ENCODE measurements around the gene REV1.
"Not testable (repeated sequence)": the region's sequence is repeated elsewhere in the genome, so short reads cannot be mapped to it uniquely, and the experiment has no call there.

The REV1 gene

DNA sequence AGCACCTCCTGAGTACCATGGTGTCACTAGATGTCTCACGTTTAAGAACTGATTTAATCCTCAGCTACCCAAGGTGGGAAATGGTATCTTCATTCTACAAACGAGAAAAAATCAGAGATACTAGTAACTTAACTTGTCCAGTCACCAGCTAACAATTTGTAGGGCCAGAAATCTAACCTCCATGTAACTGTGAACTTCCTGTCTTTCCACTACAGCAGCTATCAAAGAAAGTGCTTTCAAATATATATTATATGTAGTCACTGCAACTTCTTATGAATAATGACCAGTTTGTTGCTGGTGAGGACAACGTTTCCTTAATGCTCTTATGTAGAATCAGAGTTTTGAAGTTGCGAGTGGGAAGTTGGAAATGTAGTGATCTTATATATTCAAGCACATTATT lies 1.9 kb downstream of the REV1 start:
- no peak for DNase-seq (ENCODE audit: low read depth, low spot score)

DNA sequence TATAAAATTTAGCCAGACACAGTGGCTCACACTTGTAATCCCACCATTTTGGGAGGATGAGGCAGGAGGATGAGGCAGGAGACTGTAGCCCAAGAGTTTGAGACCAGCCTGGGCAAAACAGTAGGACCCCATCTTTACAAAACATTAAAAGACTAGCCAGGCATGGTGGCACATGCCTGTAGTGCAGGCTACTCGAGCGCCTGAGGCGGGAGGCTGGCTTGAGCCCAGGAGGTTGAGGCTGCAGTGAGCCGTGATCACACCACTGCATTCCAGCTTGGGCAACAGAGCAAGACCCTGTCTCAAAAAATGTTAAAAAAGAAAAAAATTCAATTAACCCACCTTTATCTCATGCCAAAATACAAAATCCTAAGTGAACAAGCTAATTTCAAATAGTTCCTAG lies 4.0 kb downstream of the REV1 start:
- no peak for DNase-seq (ENCODE audit: low read depth, low spot score)

DNA sequence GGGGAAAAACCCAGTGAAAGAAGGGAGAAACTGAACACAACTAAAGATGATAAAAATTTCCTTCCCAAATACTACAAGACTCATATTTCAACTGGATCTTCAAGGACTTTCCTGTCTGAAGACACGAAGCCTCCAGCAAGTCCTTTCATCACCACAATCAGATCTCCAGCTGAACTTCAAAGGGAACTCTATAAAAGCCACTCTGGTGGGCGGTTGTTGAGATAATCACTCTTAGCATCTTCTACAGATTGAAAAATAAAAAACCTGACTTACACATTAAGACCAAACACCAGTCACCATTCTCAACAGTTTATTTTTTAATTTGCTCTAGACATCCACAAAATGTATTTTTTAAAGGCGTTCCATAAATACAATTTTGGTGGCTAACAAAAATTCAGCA lies 4.4 kb downstream of the REV1 start:
- no peak for DNase-seq (ENCODE audit: low read depth, low spot score)

DNA sequence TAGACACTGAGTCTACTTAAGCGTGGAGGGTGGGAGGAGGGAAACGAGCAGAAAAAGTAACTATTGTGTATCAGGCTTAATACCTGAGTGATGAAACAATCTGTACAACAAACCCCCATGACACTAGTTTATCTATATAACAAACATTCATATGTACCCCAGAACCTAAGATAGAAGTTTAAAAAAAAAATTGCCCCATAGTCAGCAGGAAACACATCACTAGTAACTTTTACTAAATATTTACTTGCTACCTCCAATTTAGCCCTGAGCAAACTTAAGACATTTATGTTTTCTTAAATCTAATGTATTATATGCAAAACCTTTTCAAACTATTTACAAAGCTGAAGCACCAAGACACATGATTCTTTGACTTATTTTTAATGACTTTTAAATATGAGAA lies 5.6 kb downstream of the REV1 start:
- DNase-seq (ENCODE audit: low read depth, low spot score): no peak

DNA sequence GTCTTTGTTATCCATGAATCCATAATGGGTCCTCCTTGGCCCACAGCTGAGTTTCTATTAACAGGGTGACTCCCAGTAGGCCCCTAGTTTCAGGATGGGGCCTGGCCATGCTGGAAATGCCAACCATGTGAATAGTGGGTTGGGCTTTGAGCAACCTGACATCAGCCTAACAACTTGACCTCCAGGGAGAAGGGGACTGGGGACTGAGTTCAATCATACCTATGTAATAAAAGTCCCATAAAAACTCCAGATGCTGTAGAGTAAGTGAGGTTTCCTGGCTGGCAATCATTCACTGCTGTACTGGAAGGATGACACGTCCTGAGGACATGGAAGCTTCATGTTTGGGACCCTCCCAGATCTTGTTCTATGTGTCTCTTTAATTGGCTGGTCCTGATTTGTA lies 7.9 kb downstream of the REV1 start:
- no peak for DNase-seq (ENCODE audit: low read depth, low spot score)

DNA sequence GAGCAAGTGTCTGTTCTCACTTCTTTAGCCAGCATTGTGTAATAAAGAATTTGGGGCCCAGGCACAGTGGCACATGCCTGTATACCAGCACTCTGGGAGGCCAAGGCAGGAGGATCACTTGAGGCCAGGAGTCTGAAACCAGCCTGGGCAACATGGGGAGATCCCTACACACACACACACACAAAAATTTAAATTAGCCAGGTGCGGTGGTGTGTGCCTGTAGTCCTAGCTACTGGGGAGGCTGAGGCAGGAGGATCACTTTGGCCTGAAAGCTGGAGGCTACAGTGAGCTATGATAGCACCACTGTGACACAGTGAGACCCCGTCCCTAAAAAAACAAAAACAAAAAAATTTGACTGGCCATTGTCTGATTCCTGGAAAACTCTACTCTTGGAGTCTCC lies 8.3 kb downstream of the REV1 start:
- no peak for DNase-seq (ENCODE audit: low read depth, low spot score)

DNA sequence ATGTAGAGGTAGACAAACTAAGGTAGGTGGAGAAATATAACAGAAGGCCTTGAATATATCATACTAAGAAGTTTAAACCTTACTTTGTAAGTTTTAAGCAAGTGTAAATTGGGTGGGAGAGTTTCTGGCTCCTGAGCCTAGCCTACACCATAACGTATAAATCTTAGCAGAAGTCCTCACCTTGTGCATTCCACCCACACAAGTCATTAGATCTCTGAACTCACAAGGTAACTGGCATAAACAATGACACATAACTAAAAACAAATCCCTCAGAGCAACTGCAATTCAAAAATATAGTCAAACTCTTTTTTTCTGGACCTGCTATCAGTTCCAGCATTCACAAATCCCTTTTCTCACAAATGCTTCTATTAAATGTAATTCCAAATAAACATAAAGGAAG lies 9.4 kb downstream of the REV1 start:
- no peak for DNase-seq (ENCODE audit: low read depth, low spot score)

DNA sequence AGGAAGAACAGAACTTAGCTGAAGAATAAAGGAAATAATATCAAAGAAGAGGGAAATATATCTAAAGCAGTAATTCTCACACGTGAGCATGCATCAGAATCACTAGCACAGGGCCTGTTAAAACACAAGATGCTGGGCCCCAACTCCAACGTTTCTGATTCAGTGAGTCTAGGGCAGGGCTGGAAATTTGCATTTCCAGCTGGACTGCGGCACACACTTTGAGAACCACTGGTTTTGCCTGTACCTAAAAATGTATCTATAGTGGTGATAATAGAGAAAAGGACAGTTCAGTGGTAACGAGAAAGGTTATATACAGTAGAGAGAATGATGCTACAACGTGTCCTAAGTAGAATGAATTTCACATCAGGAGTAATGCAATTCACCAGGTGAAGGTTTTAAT lies 11.2 kb downstream of the REV1 start:
- DNase-seq (ENCODE audit: low read depth, low spot score): no peak

DNA sequence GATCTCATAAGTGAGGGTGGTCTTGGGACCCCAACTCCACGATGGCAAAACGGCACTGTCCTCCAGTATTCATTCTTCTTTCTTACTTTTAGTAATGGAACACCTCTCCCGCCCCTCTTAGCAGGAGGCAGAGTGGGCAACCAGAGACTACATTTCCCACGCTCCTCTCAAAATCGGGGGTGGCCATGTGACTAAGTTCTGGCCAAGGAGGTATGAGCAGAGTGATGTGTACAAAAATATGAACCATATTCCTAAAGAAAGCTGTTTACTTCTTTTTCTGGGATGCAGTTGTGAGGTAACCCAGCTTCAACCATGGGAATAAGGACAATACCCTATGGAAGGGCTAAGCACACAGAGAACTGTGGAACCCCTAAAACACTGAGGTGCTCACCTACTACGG lies 12.8 kb downstream of the REV1 start:
- no peak for DNase-seq (ENCODE audit: low read depth, low spot score)

DNA sequence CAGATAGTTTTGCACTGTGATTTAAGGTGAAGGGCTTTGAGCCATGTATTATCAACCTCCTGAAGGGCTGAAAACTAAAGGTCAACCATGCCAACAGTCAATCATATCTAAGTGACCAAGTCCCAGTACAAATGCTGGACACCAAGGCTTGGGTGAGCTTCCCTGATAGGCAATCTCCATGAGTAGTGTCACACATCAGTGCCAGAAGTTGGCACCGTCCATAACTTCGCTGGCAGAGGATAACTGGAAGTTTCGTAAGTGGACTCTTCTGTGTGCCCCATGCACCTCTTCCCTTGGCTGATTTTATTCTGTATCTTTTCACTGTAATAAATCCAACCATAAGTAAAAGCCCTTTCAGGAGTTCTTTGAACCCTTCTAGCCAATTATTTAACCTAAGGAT lies 13.2 kb downstream of the REV1 start:
- DNase-seq (ENCODE audit: low read depth, low spot score): no peak

DNA sequence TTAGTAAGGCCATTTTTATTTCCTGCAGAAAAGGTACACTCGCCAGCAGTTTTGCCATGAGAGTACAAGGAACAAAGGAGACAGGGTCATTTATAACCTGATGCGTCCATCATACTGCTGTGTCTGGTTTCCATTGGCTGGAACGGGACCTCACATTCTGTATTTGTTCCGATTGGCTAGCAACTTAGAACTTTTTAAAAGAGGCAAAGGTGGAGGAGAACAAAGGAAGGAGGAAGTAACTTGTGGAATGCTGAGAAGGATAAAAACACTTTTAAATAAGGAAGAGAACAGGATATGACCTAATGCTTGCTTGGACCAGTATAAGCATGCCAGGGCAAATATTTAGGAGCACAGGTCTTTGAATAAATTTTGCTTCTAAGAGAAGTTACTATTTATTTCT lies 14.7 kb downstream of the REV1 start:
- not testable (repeated sequence) for DNase-seq (ENCODE audit: low read depth, low spot score)

DNA sequence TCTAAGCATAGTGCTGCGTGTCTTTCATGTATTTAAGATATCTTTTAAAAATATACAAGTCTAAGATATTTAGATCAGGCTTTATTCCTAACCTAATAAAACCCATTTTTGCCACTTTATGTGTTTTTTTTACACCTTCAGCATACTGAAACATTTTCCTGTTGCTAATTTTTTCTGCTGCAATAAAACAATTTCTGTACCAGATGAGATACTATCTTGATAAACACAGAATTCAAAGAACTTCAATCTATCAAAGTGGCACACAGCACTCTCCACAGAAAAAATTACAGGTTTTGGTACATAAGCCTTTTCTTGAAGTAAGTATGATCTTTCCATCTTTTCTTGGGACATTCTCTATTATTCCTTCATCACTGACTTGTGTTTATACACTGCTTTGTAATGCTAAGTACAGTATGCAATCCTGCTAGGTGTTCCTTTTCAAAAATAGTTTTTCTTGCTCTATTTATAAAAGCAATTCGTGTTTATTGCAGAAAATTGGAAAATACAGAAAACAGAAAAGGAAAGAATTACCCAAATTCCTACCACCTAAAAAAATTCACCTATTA lies 16.2 kb downstream of the REV1 start:
- no peak for DNase-seq (ENCODE audit: low read depth, low spot score)

DNA sequence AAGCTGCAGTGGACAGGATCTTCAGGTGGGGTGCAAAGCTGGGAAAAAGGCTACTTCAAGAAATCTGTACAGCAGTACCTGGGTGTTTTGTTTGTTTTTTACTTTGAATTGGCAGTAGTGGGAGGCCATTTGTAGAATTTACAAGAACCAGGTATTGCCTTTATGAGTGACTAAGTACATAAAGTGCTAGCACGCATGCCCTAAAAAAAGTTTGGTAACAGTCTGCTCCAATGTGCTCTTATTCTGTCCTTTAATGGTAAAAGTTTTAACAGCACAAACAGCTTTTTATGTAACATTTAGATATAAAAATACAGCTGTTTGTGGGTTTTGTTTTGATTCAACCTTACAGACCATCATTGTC lies 17.2 kb downstream of the REV1 start:
- no peak for DNase-seq (ENCODE audit: low read depth, low spot score)

DNA sequence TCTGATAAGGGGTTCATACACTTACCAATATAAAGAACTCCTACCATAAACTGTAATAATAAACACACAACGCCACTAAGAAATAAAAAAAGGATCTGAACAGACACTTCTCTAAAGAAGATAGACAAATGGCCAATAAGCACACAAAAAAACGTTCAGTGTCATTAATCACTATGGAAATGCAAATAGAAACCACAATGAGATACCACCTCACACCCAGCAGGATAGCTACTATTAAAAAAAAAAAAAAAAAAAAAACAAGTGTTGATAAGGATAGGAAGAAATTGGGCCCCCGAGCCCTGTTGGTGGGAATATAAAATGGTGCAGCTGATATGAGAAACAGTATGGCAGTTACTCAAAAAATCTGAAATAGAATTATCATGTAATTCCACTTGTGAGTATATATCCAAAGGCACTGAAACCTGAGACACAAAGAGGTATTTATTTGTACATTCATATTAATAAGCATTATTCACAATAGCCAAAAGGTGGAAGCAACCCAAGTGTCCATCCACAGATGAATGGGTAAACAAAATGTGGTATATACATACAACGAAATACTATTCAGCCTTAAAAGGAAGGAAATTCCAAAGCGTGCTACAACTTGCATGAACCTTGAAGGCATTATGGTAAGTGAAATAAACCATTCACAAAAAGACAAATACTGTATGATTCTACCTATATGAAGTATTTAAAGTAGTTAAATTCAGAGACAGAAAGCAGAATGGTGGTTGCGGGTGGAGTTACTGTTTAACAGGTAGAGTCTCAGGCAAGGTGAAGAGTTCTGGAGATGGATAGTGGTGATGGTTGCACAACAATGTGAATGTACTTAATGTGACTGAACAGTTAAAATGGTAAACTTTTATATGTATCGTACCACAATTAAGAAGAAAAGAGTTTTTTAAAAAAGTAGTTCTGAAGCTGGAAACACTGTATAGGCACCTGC lies 17.9 kb downstream of the REV1 start:
- no peak for DNase-seq (ENCODE audit: low read depth, low spot score)

DNA sequence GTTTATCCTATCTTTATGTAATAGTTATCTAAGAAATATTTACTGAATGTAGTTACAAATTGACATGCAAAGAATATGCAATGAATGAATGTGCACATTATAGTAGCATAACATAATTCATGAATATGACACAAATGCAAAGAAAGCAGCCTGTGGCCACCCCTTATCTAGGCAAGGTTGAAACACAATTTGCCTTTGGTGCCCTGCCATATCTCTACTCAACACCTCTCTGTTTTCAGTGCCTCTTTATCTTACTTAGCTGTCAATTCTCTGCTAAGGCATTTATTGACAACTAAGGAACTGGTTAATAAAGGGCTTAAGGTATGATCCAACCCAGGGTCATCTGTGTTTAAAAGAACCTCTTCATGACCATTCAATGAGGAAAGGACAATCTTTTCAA lies 18.9 kb downstream of the REV1 start:
- DNase-seq (ENCODE audit: low read depth, low spot score): no peak

DNA sequence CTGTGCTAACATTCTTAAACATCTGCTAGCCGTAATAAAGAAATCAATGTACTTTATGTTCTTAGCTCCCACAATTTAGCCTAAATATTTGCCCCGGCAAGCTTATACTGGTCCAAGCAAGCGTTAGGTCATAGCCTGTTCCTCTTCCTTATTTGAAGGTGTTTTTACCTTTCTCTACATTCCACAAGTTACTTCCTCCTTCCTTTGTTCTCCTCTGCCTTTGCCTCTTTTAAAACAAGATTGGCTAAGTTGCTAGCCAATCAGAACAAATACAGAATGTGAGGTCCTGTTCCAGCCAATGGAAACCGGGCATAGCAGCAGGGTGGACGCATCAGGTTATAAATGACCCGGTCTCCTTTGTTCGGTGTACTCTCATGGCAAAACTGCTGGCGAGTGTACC lies 19.4 kb downstream of the REV1 start:
- DNase-seq (ENCODE audit: low read depth, low spot score): not testable (repeated sequence)

DNA sequence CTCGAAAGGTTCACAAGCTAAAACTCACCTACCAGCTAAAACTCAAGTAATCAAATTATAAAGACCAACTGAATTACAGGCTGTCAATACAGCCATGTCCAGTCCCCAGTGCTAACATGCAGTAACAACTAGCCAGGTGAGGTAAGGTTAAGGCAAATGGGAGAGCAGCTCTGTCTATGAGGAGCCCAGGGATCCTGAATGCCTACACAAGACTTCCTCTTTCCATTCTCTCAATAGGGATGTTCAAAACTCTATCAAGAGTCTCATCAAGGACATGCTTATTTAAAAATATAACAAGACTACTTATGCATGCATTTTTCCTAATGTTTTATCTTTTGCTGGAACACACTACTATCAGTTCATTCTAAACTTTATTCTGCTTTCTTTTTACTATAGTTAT lies 20.4 kb downstream of the REV1 start:
- no peak for DNase-seq (ENCODE audit: low read depth, low spot score)

DNA sequence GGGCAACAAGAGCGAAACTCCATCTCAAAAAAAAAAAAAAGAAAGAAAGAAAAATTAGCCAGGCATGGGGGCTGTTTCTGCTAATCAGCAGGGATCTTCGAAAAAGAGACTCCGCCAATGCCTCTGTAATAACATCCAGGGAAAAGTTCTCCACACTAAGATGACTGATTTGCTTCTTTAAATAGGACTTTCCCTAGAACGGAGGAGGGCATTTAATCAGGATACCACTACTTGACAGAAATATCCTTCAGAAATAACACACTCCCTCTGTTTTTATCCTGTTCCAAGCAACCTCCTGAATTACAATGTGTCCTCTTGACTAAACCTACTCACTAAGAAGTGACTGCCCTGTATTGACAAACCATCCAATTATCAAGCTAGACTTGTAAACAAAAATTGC lies 21.7 kb downstream of the REV1 start:
- no peak for DNase-seq (ENCODE audit: low read depth, low spot score)

DNA sequence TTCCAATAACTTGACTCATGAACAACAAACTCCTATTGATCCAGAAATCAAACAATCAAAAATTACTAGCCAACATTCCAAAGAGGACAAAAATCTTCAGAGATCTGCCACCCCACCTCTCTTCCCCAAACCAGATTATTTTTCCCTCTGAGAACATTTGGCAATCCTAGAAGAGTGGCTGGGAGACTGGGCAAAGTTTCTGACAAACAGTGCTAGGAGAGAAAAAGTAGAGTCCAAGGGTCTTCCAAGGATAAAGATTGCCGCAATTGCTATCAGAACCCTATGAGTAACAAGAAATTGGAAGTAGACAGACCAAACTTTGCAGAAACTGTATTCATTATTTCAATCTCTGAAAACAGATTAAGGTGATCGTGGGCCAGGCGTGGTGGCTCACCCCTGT lies 22.4 kb downstream of the REV1 start:
- DNase-seq (ENCODE audit: low read depth, low spot score): no peak

DNA sequence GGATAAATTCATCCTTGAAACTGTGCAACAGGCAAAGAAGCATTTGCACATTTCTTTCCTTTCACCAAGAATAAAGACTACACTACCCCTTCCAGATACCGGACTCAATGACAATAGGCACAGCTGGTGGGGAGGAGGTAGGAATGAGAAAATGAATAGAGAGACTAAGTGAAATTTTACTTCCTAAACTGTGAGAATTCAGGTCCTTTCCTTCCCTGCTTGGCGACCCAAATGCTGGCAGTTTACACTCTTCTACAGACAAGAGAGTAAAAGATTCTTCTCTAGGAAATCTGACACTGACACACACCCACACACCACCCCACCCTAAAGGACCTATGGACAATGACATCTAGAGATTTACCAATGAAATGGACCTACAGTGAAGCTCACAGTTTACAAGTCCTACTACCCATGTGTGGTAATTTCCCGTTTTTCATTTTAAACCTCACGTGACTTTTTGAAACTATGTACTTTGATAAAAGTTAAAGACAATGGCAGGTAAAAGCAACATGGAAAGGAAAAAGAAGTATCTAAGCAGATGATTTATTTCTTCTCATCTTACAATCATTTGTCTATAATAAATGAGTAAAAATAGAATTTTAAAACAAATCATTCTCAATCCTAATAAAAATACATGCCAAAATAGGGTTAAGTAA lies 27.9 kb downstream of the REV1 start:
- DNase-seq (ENCODE audit: low read depth, low spot score): no peak

DNA sequence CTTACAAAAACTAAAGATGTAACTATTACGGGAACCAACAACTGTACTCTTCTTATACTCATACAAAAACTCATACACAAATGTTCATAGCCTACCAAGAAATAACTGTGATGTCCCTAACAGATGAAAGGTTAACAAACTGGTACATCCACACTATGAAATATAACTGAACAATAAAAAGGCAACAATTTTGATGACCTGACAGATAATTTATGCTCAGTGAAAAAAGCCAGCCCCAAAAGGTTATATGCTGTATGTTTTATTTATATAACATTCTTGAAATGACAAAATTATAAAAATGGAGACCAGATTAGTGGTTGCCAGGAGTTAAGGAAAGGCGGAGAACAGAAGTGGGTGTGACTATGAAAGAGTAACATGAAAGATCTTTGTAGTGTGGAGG lies 31.3 kb downstream of the REV1 start:
- DNase-seq (ENCODE audit: low read depth, low spot score): no peak

DNA sequence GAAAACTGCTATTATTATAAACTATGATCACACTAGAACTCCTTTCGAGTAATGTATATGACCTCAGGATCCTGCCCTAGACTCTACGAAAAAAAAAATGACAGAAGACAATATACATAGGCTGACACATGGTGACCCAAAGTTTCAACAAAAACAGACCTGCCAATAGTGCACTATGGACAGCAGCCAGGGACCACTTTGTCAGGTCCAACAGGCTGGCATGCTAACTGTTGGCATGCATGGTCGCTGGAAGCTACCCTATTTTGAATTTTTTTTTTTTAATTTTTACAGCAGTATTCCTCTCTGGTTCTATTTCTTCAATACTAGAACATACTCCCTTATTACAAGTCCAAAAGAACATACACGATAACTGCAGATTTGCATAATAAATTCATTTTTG lies 38.1 kb downstream of the REV1 start:
- no peak for DNase-seq (ENCODE audit: low read depth, low spot score)

DNA sequence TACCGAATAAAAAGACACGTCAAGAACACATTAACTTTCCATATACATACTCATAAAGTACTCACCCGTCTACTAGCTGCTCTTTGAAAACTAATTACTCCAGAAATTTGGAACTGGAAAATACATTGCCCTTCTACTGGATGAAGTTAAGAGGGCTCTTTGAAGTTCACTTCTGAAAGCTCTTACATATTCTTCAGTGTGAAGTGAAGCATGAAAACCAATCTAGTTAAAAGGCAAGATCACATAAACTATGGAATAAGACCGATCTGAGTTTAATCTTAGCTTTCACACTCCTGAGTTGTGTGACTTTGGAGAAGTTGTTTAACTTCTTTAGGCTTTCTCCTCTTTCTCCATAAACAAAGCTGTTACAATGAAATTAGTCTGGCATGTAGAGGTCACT lies 38.5 kb downstream of the REV1 start:
- no peak for DNase-seq (ENCODE audit: low read depth, low spot score)
